Gastroesophageal sphincter (tissue), 4 donors: ENCODE measurements around the gene TCTN2. TPM values are rescaled to one million over a fixed set of nuclear protein-coding genes. Genes with fewer than 3 reads are reported as not detected.

Experiments used
- ATAC-seq: fragments of 150-250 bp; one replicate; pipeline ENCODE4 v1.9.1; 2016; ENCODE audit warnings: mild to moderate bottlenecking, moderate library complexity
- H3K27ac ChIP-seq, 4 donors: fragments of 200-600 bp; sonication (generic) in 3 of 4; 1 replicate in 3 of 4; 2 replicates in 1 of 4; pipeline ENCODE4 v1.5.1; 2016 to 2019
- H3K27me3 ChIP-seq: fragments of 200-600 bp; sonication (generic); one replicate; pipeline ENCODE4 v1.5.1; 2019
- H3K36me3 ChIP-seq, 2 donors: fragments of 200-600 bp; sonication (generic); one replicate each; pipeline ENCODE4 v1.5.1; 2019; ENCODE audit warnings: control low read depth in 1 of 2
- H3K4me1 ChIP-seq, 3 donors: fragments of 200-600 bp; sonication (generic); 1 replicate in 2 of 3; 2 replicates in 1 of 3; pipeline ENCODE4 v1.5.1; 2016 to 2019; ENCODE audit warnings: control low read depth in 2 of 3
- H3K4me3 ChIP-seq, 2 donors: fragments of 200-600 bp; sonication (generic); one replicate each; pipeline ENCODE4 v1.5.1; 2019; ENCODE audit warnings: mild to moderate bottlenecking in 1 of 2, moderate library complexity in 1 of 2
- H3K9me3 ChIP-seq, 3 donors: fragments of 200-600 bp; sonication (generic); one replicate each; pipeline ENCODE4 v1.5.1; 2017 to 2019; ENCODE audit warnings: control low read depth in 2 of 3
- CTCF ChIP-seq, 4 experiments: fragments of 200-600 bp in 2 of 4; fragments of 450-650 bp in 2 of 4; sonication (generic) in 1 of 4; IDR thresholded peaks; one replicate each; pipeline ENCODE4 v1.5.1; 2017 to 2019; ENCODE audit warnings: antibody characterized with exemption in 4 of 4, mild to moderate bottlenecking in 2 of 4, moderate library complexity in 2 of 4
- EP300 ChIP-seq: sonication (generic); formaldehyde crosslinking; IDR thresholded peaks from one replicate; pipeline ENCODE4 v1.6.1; 2017; ENCODE audit warnings: antibody characterized with exemption, mild to moderate bottlenecking
- POLR2A ChIP-seq, 2 donors: fragments of 450-650 bp; IDR thresholded peaks; one replicate each; pipeline ENCODE4 v1.6.1; 2017; ENCODE audit warnings: antibody characterized with exemption in 2 of 2, mild to moderate bottlenecking in 2 of 2, moderate library complexity in 1 of 2
- POLR2AphosphoS5 ChIP-seq: sonication (generic); formaldehyde crosslinking; IDR thresholded peaks from one replicate; pipeline ENCODE4 v1.6.1; 2017; ENCODE audit warnings: antibody characterized with exemption
- WGBS, 2 donors: methylation state at CpG; one replicate each; pipeline ENCODE4 v1.1.5; 2018; ENCODE audit warnings: low coverage in 1 of 2; 5-methylcytosine and 5-hydroxymethylcytosine counted together
- total RNA-seq, 4 donors: library from RNA; depleted of rRNA; stranded (reverse); fragments of >200 nt; gene quantifications; one replicate each; pipeline ENCODE4 v1.1.0, GENCODE V29; 2016

The TCTN2 gene
- total RNA-seq, 4 donors from 2014 or later = 5.0 to 7.8 (median 7.1) TPM

DNA sequence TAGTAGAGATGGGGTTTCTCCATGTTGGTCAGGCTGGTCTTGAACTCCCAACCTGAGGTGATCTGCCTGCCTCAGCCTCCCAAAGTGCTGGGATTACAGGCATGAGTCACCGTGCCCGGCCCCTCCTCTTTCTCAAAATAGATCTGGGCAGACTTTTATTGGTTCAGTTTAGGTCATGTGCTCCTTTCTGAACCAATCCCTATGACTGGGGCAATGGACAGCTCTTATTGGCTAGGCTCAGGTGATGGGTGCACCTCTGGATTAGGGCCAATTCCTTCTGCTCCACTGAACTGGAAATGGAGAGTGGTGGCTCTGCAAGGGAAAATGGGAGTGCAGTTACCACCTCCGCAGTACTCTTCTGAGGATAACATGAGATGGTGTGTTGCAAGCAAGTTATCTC lies 35.0 kb downstream of the TCTN2 start:
- TF ChIP-seq EP300 = no peak
- 70% methylated on average over 2 of the region's 3 CpGs; no CpG with 5 or more reads in 1 of the 2 donors for WGBS, 2 donors
- Histone ChIP-seq H3K4me1 (peaks cover 0 to under 1% (median 0%) of the 10 kb centered on the region in 3 donors), H3K36me3 (peaks cover 0 to 62% of the 10 kb centered on the region in 2 donors), H3K27ac (no peak overlapping the region), H3K9me3 (no peaks in the 10 kb centered on the region), H3K27me3 (no peaks in the 10 kb centered on the region), H3K4me3 (no peak overlapping the region)
- ATAC-seq = no peak

GRCh38 chr12:123707466-123707865 lies 36.6 kb downstream of the TCTN2 start:
- 76 to 83% methylated on average over 2 to 3 of the region's 4 CpGs for WGBS, 2 donors
- TF ChIP-seq EP300 (no peak), POLR2AphosphoS5 (no peak), POLR2A (IDR thresholded peaks at IDR 0.05) (no peak), CTCF (IDR thresholded peaks at IDR 0.05) (no peak)
- Histone ChIP-seq H3K4me1 (peaks cover 0 to 9% (median 0%) of the 10 kb centered on the region in 3 donors), H3K27me3 (no peaks in the 10 kb centered on the region), H3K4me3 (no peak overlapping the region), H3K9me3 (no peaks in the 10 kb centered on the region), H3K27ac (no peak overlapping the region), H3K36me3 (peaks cover 0 to 47% of the 10 kb centered on the region in 2 donors)
- no peak for ATAC-seq

DNA sequence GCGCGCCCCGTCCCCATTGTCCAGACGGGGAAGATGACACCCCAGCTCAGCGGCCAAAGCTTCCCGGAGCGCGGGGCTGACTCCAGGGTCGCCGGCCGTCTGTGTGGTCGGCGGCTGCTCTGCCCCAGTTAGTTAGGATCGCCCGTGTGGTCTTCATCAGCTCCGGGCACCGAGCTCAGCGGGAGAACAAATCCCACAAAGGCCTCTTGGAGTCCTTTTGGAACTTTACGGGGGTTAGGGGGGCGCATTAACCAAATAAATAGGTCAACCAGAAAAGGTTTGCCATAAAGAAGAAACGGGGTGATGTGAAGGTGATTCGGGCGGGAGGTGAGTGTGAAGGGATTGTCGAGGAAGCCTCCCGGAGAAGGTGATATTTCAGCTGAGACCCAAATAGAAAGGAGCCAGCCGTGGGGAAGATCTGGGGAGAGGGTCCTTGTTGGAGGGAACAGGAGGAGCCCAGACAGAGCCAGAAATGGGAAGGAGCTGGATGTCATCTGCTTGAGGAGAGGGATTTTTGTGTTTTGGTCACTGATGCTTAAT lies 41.9 kb downstream of the TCTN2 start:
- Histone ChIP-seq H3K36me3 (peaks cover 0 to 6% of the 10 kb centered on the region in 2 donors), H3K4me1 (peaks cover 0 to 35% (median 9%) of the 10 kb centered on the region in 3 donors), H3K9me3 (no peaks in the 10 kb centered on the region), H3K27me3 (no peaks in the 10 kb centered on the region), H3K27ac (peak overlapping the region in 3 of 4 donors; percentile 75 to 82 (median 80)), H3K4me3 (peak overlapping the region; percentile 85 to 100)
- no peak for ATAC-seq
- TF ChIP-seq POLR2A (IDR thresholded peaks at IDR 0.05) = no peak
- no peak for TF ChIP-seq EP300
- no peak for TF ChIP-seq CTCF (IDR thresholded peaks at IDR 0.05)
- no peak for TF ChIP-seq POLR2AphosphoS5
- 0% methylated on average over 5 to 6 of the region's 26 CpGs for WGBS, 2 donors

DNA sequence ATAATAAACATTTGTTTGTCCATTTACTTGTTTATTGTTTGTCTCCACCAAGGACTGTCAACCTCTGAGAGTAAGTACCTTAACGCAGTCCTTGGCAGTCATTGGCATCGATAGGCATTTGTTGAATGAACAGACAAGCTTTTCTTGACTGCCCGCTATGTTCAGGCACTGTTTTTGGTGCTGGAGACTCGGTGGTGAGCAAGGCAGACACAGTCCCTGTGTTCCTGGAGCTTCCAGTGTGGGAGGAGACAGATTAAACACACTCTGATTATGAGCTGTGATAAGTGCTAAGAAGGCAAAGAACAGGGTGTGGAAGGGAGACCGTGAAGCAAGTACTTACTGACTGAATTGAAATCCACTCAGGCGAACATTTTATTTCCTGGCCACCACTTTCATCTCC lies 42.5 kb downstream of the TCTN2 start:
- Histone ChIP-seq H3K4me3 (peak overlapping the region; percentile 85 to 100), H3K4me1 (peaks cover 0 to 35% (median 9%) of the 10 kb centered on the region in 3 donors), H3K27ac (no peak overlapping the region), H3K27me3 (no peaks in the 10 kb centered on the region), H3K9me3 (no peaks in the 10 kb centered on the region), H3K36me3 (peaks cover 0 to 3% of the 10 kb centered on the region in 2 donors)
- 35 to 40% methylated on average over 3 to 6 of the region's 6 CpGs for WGBS, 2 donors
- no peak for ATAC-seq
- no peak for TF ChIP-seq EP300
- TF ChIP-seq CTCF (IDR thresholded peaks at IDR 0.05) = no peak
- TF ChIP-seq POLR2A (IDR thresholded peaks at IDR 0.05) = no peak
- TF ChIP-seq POLR2AphosphoS5 = no peak

- TF ChIP-seq POLR2A (IDR thresholded peaks at IDR 0.05) (no peak), CTCF (IDR thresholded peaks at IDR 0.05) (no peak), POLR2AphosphoS5 (no peak), EP300 (no peak)
- Histone ChIP-seq H3K27ac (no peak overlapping the region), H3K9me3 (no peaks in the 10 kb centered on the region), H3K36me3 (peaks cover 0 to 9% of the 10 kb centered on the region in 2 donors), H3K4me3 (no peak overlapping the region), H3K4me1 (peaks cover 0 to 35% (median 9%) of the 10 kb centered on the region in 3 donors), H3K27me3 (no peaks in the 10 kb centered on the region)
- no peak for ATAC-seq
- WGBS, 2 donors = 76 to 77% methylated on average over 5 to 7 of the region's 10 CpGs
These were observed 43.1 kb downstream of the TCTN2 start for GRCh38 chr12:123713823-123714585.
